ENCODE measurements around the gene NOP9.
"Not testable (repeated sequence)": the region's sequence is repeated elsewhere in the genome, so short reads cannot be mapped to it uniquely, and the experiment has no call there.

The NOP9 gene

DNA sequence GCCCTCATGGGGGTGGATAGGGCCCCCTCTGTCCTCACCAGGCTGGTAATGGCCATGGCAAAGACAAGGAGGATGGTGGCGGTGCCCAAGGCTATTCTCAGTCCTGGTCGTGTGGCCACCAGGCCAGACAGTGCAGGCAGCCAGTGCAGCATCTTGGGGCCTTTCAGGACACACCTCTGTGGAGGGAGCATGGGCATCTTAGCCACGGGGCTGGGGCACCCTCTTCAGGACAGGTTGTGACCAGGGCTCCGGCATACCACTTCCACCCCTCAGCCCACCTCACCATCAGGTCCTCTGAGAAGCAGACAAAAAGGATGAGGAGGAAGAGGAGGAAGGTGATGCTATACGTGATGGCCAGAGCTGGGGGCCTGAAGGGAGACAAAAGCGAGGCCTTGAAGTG lies 24.4 kb downstream of the NOP9 start:
- no peak for DNase-seq (ENCODE audit: extremely low read depth, low read depth)
- TF ChIP-seq CTCF (IDR thresholded peaks at IDR 0.05; ENCODE audit: low read depth, low read length) = no peak

DNA sequence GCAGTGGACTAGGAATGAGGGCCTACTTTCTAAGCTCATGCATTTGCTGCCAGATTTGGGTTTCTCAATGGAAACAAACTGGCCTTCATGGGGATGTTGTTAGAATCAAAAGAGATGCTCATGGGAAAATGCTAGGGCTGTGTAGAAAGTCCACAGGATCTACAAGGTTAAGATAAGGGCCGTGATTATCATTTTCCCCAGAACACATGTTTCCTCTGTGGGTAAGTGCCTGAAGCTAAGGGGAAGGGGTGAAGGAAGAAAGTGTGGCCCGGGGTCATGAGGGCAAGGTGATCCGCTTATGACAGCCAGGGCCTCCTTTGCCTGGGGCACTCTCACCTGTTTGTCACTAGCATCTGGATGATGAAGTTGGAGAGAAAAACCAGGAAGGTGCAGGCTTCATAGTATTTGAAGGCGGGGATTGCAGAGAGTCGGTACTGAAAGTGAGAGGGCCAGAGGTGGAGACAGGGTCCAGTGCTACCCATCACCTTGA lies 25.4 kb downstream of the NOP9 start:
- DNase-seq (ENCODE audit: extremely low read depth, low read depth) = no peak
- no peak for TF ChIP-seq CTCF (IDR thresholded peaks at IDR 0.05; ENCODE audit: low read depth, low read length)

GRCh38 chr14:24325963-24326362 lies 26.3 kb downstream of the NOP9 start:
- no peak for TF ChIP-seq CTCF (IDR thresholded peaks at IDR 0.05; ENCODE audit: low read depth, low read length)

DNA sequence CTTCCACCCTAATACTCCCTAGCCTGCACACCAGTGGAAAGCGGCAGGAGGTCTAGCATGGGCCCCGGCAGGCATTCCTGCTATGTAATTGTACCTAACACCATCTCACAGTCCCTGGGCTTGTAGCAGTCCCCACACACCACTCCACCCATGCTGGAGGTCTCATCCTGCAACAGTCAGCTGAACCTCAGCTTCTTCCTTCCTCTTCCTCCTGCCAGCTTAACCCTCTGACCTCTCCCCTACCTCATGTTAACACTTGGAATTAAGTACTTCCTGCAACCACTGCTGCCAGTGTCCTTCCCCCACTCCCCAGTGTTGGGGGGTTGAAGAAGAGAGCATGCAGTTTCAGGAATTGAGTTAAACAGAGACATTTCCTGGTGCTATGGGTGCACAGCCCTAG lies 27.7 kb downstream of the NOP9 start:
- no peak for TF ChIP-seq CTCF (IDR thresholded peaks at IDR 0.05; ENCODE audit: low read depth, low read length)
- no peak for DNase-seq (ENCODE audit: extremely low read depth, low read depth)

More at GRCh38 chr14:24325963-24326362, 26.3 kb downstream of the NOP9 start:
- DNase-seq (ENCODE audit: extremely low read depth, low read depth) = no peak

GRCh38 chr14:24327914-24328313 lies 28.3 kb downstream of the NOP9 start:
- DNase-seq (ENCODE audit: extremely low read depth, low read depth) = not testable (repeated sequence)
- TF ChIP-seq CTCF (IDR thresholded peaks at IDR 0.05; ENCODE audit: low read depth, low read length) = peak; percentile 30

GRCh38 chr14:24329073-24329663 lies 29.5 kb downstream of the NOP9 start:
- DNase-seq (ENCODE audit: extremely low read depth, low read depth) = no peak
- no peak for TF ChIP-seq CTCF (IDR thresholded peaks at IDR 0.05; ENCODE audit: low read depth, low read length)

DNA sequence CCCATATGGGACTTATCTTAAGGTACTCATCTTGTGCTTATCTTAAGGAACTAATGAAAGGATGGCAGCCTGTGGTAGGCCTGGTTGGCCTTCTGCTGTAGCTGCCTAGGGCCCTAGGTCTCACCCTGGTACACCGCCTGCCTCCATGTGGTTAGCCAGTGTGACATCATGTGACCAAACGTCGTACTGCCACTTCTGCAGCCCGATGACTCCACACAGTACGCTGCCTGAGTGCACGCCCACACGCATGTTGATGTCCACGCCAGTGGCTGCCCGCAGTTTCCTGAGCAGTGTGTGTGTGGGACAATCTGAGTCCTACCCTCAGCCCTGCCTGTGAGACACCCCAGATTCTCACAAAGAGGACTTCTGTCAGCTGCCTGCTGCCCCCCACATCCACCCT lies 30.1 kb downstream of the NOP9 start:
- TF ChIP-seq CTCF (IDR thresholded peaks at IDR 0.05; ENCODE audit: low read depth, low read length) = no peak
- no peak for DNase-seq (ENCODE audit: extremely low read depth, low read depth)
